WTC11 (cell line): ENCODE measurements around the gene TNNI3K. TPM values are rescaled to one million over a fixed set of nuclear protein-coding genes. Genes with fewer than 3 reads are reported as not detected.

Source experiments
- ATAC-seq: fragments of 200-7000 bp; cut with Tn5 transposase; 2 replicates; pipeline ENCODE4 v1.10.0; 2021; ENCODE audit warnings: mild to moderate bottlenecking, moderate library complexity
- CTCF ChIA-PET: fragments of 300-600 bp; sonication (Branson Sonifier 250); formaldehyde crosslinking; loops from one replicate; lab custom pipeline; 2021; ENCODE audit warnings: antibody characterized with exemption; lab: Charles Lee
- POLR2A ChIA-PET: fragments of 350-600 bp; sonication (Branson Sonifier 250); formaldehyde crosslinking; loops from one replicate; lab custom pipeline; 2021; ENCODE audit warnings: antibody characterized with exemption; lab: Charles Lee
- DNase-seq: peaks from one replicate; pipeline ENCODE4 v3.0.0; 2021; ENCODE audit warnings: low spot score
- H3K27ac Mint-ChIP-seq: 2 replicates; pipeline ENCODE4 v1.8.0; 2021; ENCODE audit warnings: mixed read lengths
- H3K27me3 Mint-ChIP-seq: 2 replicates; pipeline ENCODE4 v1.8.0; 2021; ENCODE audit warnings: low read depth, mild to moderate bottlenecking, moderate library complexity, mixed read lengths
- H3K36me3 Mint-ChIP-seq: 2 replicates; pipeline ENCODE4 v1.8.0; 2021; ENCODE audit warnings: mixed read lengths
- H3K4me1 Mint-ChIP-seq: 2 replicates; pipeline ENCODE4 v1.8.0; 2022; ENCODE audit warnings: mixed read lengths
- H3K4me3 Mint-ChIP-seq: 2 replicates; pipeline ENCODE4 v1.8.0; 2021; ENCODE audit warnings: mild to moderate bottlenecking, moderate library complexity, mixed read lengths
- H3K9me3 Mint-ChIP-seq: 2 replicates; pipeline ENCODE4 v1.8.0; 2021; ENCODE audit warnings: mixed read lengths
- ARID4B ChIP-seq: sonication (generic); formaldehyde crosslinking; IDR thresholded peaks from 2 replicates; pipeline ENCODE4 v1.8.0; 2023; ENCODE audit warnings: missing genetic modification reagents, mild to moderate bottlenecking, borderline replicate concordance
- CBFB ChIP-seq: sonication (generic); formaldehyde crosslinking; IDR thresholded peaks from 2 replicates; pipeline ENCODE4 v1.8.1; 2022; ENCODE audit warnings: mild to moderate bottlenecking, low read depth, missing genetic modification reagents
- CDX4 ChIP-seq: fragments of 250-450 bp; sonication (Bioruptor Pico); IDR thresholded peaks from 2 replicates; pipeline ENCODE4 v1.9.0; 2021; ENCODE audit warnings: moderate library complexity, mild to moderate bottlenecking, inconsistent platforms, borderline replicate concordance
- CREB1 ChIP-seq: sonication (generic); formaldehyde crosslinking; IDR thresholded peaks from 2 replicates; pipeline ENCODE4 v1.8.0; 2023; ENCODE audit warnings: mild to moderate bottlenecking, missing genetic modification reagents
- ELF4 ChIP-seq: sonication (generic); formaldehyde crosslinking; IDR thresholded peaks from 2 replicates; pipeline ENCODE4 v1.8.1; 2022; ENCODE audit warnings: low read depth, mild to moderate bottlenecking, moderate library complexity, missing genetic modification reagents
- HMGA2 ChIP-seq: fragments of 250-450 bp; sonication (Bioruptor Pico); IDR thresholded peaks from 2 replicates; pipeline ENCODE4 v1.4.0; 2021; ENCODE audit warnings: mild to moderate bottlenecking, moderate library complexity
- IRF1 ChIP-seq: sonication (generic); formaldehyde crosslinking; IDR thresholded peaks from 2 replicates; pipeline ENCODE4 v1.8.0; 2023; ENCODE audit warnings: missing genetic modification reagents
- JAZF1 ChIP-seq: fragments of 250-450 bp; sonication (Bioruptor Pico); IDR thresholded peaks from 2 replicates; pipeline ENCODE4 v1.9.0; 2021; ENCODE audit warnings: moderate library complexity, mild to moderate bottlenecking, inconsistent platforms
- MXD4 ChIP-seq: fragments of 250-450 bp; sonication (Bioruptor Pico); IDR thresholded peaks from 2 replicates; pipeline ENCODE4 v1.8.0; 2021; ENCODE audit warnings: mild to moderate bottlenecking, moderate library complexity, borderline replicate concordance
- NFYB ChIP-seq: sonication (generic); formaldehyde crosslinking; conservative IDR thresholded peaks from 2 replicates; pipeline ENCODE4 v1.8.0; 2022; ENCODE audit warnings: low read depth, missing genetic modification reagents
- PREB ChIP-seq: sonication (generic); formaldehyde crosslinking; IDR thresholded peaks from 2 replicates; pipeline ENCODE4 v1.8.1; 2022; ENCODE audit warnings: mild to moderate bottlenecking, missing genetic modification reagents, moderate library complexity, borderline replicate concordance
- SP1 ChIP-seq: sonication (generic); formaldehyde crosslinking; conservative IDR thresholded peaks from 2 replicates; pipeline ENCODE4 v1.8.1; 2022; ENCODE audit warnings: missing genetic modification reagents
- TCF7 ChIP-seq: sonication (generic); formaldehyde crosslinking; IDR thresholded peaks from 2 replicates; pipeline ENCODE4 v1.8.0; 2022; ENCODE audit warnings: mild to moderate bottlenecking, low read depth, missing genetic modification reagents, moderate library complexity
- TEAD1 ChIP-seq: sonication (generic); formaldehyde crosslinking; IDR thresholded peaks from 2 replicates; pipeline ENCODE4 v1.8.0; 2022; ENCODE audit warnings: mild to moderate bottlenecking, missing genetic modification reagents
- USF1 ChIP-seq: sonication (generic); formaldehyde crosslinking; IDR thresholded peaks from 2 replicates; pipeline ENCODE4 v1.8.0; 2022; ENCODE audit warnings: mild to moderate bottlenecking, missing genetic modification reagents
- ZMAT4 ChIP-seq: fragments of 250-450 bp; sonication (Bioruptor Pico); IDR thresholded peaks from 2 replicates; pipeline ENCODE4 v1.9.0; 2021; ENCODE audit warnings: mild to moderate bottlenecking
- ZNF121 ChIP-seq: sonication (generic); formaldehyde crosslinking; IDR thresholded peaks from 2 replicates; pipeline ENCODE4 v1.8.0; 2023; ENCODE audit warnings: missing genetic modification reagents
- ZNF423 ChIP-seq: fragments of 250-450 bp; sonication (Bioruptor Pico); IDR thresholded peaks from 2 replicates; pipeline ENCODE4 v2.1.2; 2022; ENCODE audit warnings: mild to moderate bottlenecking, moderate library complexity
- ZNF671 ChIP-seq: fragments of 250-450 bp; sonication (Bioruptor Pico); IDR thresholded peaks from 2 replicates; pipeline ENCODE4 v1.8.0; 2021; ENCODE audit warnings: mild to moderate bottlenecking
- total RNA-seq: library from RNA; stranded (reverse); gene quantifications from 3 replicates; pipeline ENCODE4 v1.2.3, GENCODE V29; 2021

TNNI3K gene
- total RNA-seq, 1 experiment from 2014 or later: 0.07 TPM

GRCh38 chr1:74422421-74423292, 187.5 kb downstream of the TNNI3K start:
- H3K4me1 Mint-ChIP-seq: no peaks in the 10 kb centered on the region
- H3K4me3 Mint-ChIP-seq: no peak overlapping the region
- no peak overlapping the region for H3K27ac Mint-ChIP-seq
- H3K9me3 Mint-ChIP-seq: no peaks in the 10 kb centered on the region
- POLR2A ChIA-PET: no interaction called here
- H3K36me3 Mint-ChIP-seq: no peaks in the 10 kb centered on the region
- 0 out of 2 replicates have a peak, but pooled peaks have one; percentile 11 for TF ChIP-seq HMGA2 (CRISPR knock-in tag)
- no peak for TF ChIP-seq CBFB (CRISPR knock-in tag)
- TF ChIP-seq SP1: no peak
- ATAC-seq (no peak), DNase-seq (no peak)
- CTCF ChIA-PET: no interaction called here
- H3K27me3 Mint-ChIP-seq: no peaks in the 10 kb centered on the region

- no peak for DNase-seq
- Mint-ChIP-seq H3K4me1 (no peaks in the 10 kb centered on the region), H3K27me3 (no peaks in the 10 kb centered on the region), H3K27ac (no peak overlapping the region), H3K4me3 (no peak overlapping the region), H3K9me3 (no peaks in the 10 kb centered on the region), H3K36me3 (no peaks in the 10 kb centered on the region)
- ATAC-seq: no peak
- CTCF ChIA-PET: no interaction called here
- POLR2A ChIA-PET: no interaction called here
- TF ChIP-seq ZNF423 (CRISPR knock-in tag): no peak
- no peak for TF ChIP-seq SP1
- no peak for TF ChIP-seq CDX4
- no peak for TF ChIP-seq USF1 (CRISPR knock-in tag)
- TF ChIP-seq CREB1: no peak
- no peak for TF ChIP-seq TCF7 (CRISPR knock-in tag)
- TF ChIP-seq ZNF121: no peak
- no peak for TF ChIP-seq PREB (CRISPR knock-in tag)
- no peak for TF ChIP-seq NFYB
- TF ChIP-seq ZMAT4 (CRISPR knock-in tag): no peak
- TF ChIP-seq TEAD1 (CRISPR knock-in tag): no peak
- TF ChIP-seq JAZF1 (CRISPR knock-in tag): no peak
- TF ChIP-seq ARID4B (CRISPR knock-in tag): no peak
- no peak for TF ChIP-seq MXD4 (CRISPR knock-in tag)
- no peak for TF ChIP-seq ZNF671 (CRISPR knock-in tag)
- TF ChIP-seq IRF1 (CRISPR knock-in tag): no peak
- TF ChIP-seq ELF4: no peak
These were observed 188.3 kb downstream of the TNNI3K start for GRCh38 chr1:74423471-74423870.
